Fibroblast of peridontal ligament (primary cell): ENCODE measurements around the gene UGT1A9.
"Not testable (repeated sequence)": the region's sequence is repeated elsewhere in the genome, so short reads cannot be mapped to it uniquely, and the experiment has no call there.

Experiments used
- DNase-seq: peaks from one replicate; pipeline ENCODE4 v3.0.0-alpha.2; 2010; ENCODE audit errors: extremely low read depth

The UGT1A9 gene

DNA sequence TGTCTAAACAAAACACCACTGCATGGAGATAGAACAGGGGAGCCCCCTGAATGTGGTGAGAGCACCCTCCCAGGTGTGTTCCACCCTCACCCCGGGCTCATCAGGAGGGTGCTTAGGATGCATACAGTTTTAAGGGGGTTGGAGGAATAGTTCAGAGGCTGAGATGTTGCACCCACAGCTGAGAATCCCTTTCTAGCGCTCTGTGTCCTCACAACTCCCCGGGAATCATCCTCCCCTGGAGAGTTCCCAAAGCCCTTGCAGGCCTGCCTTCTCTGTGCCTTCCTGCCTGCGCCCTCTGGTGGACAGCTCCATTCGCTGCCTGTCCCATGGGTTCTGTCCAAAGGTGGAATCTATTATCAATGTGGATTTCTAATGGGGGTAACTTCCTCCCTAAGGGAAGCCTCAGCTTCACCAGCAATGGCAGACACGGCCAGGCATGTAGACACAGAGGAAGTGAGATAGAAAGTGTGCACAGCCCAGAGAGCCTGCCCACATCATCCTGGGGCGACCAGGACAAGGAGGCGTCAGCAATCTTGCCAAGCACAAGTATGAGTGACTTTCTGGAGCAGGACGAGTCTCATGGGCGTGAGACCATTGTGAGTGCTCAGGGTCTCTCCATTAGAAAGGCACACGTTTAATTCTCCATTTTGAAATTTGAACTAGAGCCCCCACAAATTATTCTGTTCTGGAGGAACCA, 39.8 kb downstream of the UGT1A9 start:
- DNase-seq = peak; percentile 74

DNA sequence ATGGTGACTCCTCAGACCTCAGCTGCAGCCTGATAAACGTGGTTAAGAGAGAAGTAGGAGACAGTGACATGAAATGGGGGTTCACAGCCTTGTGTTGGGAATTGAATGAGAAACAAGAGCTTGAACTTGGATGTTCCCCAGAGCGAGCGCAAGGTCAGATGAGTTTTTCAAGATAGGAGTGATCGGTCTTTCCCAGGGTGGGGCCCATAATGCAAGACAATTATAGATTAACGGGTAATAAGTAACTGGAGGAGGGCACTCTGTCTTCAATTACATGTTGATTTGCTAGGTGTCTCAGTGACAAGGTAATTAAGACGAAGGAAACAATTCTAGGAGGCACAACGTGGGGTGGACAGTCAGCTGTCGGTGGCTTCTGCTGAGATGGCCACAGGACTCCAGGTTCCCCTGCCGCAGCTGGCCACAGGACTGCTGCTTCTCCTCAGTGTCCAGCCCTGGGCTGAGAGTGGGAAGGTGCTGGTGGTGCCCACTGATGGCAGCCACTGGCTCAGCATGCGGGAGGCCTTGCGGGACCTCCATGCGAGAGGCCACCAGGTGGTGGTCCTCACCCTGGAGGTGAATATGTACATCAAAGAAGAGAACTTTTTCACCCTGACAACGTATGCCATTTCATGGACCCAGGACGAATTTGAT, 41.0 kb downstream of the UGT1A9 start, which contains the start of gene UGT1A5:
Gene UGT1A5 (plus strand): TSS at position 297 of the 651 bp plus-strand sequence. CDS start 85 bp downstream, at position 382.
- DNase-seq = no peak

DNA sequence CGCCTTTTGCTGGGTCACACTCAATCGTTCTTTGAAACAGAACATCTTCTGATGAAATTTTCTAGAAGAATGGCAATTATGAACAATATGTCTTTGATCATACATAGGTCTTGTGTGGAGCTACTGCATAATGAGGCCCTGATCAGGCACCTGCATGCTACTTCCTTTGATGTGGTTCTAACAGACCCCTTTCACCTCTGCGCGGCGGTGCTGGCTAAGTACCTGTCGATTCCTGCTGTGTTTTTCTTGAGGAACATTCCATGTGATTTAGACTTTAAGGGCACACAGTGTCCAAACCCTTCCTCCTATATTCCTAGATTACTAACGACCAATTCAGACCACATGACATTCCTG, 41.5 kb downstream of the UGT1A9 start:
- DNase-seq = no peak

DNA sequence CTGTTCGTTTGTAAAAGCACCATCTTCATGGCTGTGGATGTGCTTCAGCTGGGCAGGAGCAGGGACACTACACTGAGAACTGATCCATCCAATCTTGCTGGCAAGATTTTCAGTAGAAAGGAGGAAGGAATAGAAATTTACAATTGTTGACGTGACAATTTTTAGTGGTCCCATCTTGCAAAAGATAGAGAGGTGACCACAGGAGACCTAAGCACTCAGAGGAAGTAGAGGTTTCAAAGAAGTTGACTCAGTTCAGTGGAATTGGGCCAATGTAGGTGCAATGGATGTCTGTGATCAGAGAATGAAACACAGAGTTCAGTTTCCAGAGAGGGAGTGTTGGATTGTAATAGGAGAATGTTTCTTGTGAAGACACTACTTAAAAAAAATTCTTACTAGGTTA, 42.4 kb downstream of the UGT1A9 start:
- no peak for DNase-seq

DNA sequence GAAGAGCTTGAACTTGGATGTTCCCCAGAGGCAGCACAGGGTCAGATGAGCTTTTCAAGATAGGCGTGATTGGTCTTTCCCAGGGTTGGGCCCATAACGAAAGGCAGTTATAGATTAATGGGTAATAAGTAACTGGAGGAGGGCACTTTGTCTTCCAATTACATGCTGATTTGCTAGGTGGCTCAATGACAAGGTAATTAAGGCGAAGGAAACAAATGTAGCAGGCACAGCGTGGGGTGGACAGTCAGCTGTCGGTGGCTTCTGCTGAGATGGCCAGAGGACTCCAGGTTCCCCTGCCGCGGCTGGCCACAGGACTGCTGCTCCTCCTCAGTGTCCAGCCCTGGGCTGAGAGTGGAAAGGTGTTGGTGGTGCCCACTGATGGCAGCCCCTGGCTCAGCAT, 46.9 kb downstream of the UGT1A9 start, which contains the start of gene UGT1A4:
Gene UGT1A4 (plus strand): TSS at position 185 of the 400 bp plus-strand sequence. CDS start 85 bp downstream, at position 270.
- DNase-seq = no peak

DNA sequence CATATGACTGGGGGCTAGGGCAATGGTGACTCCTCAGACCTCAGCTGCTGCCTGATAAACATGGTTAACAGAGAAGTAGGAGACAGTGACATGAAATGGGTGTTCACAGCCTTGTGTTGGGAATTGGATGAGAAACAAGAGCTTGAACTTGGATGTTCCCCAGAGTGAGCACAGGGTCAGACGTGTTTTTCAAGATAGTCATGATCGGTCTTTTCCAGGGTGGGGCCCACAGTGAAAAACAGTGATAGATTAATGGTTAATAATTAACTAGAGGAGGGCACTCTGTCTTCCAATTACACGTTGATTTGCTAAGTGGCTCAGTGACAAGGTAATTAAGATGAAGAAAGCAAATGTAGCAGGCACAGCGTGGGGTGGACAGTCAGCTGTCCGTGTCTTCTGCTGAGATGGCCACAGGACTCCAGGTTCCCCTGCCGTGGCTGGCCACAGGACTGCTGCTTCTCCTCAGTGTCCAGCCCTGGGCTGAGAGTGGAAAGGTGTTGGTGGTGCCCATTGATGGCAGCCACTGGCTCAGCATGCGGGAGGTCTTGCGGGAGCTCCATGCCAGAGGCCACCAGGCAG, 57.1 kb downstream of the UGT1A9 start, which contains the start of gene UGT1A3:
Gene UGT1A3 (plus strand): TSS at position 320 of the 579 bp plus-strand sequence. CDS start 85 bp downstream, at position 405.
- no peak for DNase-seq

DNA sequence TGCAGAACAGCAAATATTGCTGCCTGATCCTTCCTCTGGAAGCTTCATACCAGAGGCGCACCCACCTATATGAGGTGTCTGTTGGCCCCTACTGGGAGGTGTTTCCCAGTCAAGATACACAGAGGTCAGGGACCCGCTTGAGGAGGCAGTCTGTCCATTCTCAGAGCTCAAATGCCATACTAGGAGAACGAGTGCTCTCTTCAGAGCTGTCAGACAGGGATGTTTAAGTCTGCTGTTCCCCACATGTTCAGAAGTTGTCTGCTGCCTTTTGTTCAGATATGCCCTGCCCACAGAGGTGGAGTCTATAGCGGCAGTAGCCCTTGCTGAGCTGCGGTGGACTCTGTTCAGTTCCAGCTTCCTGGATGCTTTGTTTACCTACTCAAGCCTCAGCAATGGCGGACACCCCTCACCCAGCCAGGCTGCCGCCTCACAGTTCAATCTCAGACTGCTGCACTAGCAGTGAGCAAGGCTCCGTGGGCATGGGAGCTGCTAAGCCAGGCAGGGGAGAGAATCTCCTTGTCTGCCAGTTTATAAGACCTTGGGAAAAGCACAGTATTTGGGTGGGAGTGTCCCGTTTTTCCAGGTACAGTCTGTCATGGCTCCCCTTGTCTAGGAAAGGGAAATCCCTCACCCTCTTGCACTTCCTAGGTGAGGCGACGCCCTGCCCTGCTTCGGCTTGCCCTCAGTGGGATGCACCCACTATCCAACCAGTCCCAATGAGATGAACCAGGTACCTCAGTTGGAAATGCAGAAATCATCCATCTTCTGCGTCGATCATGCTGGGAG, 65.4 kb downstream of the UGT1A9 start:
- not testable (repeated sequence) for DNase-seq

DNA sequence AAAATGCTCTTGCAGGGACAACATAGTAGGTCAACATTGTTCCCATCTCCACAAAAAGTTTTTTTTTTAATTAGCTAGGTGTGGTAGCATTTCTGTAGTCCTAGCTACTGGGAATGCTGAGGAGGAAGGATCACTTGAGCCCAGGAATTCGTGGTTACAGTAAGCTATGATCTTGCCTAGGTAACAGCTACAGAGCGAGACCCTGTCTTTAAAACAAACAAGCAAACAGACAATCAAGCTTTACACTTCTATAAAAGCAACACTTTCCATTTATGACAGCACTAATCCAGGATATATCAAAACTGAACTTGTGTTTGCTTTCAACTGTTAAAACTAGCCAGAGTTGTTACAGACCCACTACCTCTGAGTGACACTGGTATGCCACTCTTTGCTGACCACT, 69.2 kb downstream of the UGT1A9 start:
- DNase-seq = no peak

DNA sequence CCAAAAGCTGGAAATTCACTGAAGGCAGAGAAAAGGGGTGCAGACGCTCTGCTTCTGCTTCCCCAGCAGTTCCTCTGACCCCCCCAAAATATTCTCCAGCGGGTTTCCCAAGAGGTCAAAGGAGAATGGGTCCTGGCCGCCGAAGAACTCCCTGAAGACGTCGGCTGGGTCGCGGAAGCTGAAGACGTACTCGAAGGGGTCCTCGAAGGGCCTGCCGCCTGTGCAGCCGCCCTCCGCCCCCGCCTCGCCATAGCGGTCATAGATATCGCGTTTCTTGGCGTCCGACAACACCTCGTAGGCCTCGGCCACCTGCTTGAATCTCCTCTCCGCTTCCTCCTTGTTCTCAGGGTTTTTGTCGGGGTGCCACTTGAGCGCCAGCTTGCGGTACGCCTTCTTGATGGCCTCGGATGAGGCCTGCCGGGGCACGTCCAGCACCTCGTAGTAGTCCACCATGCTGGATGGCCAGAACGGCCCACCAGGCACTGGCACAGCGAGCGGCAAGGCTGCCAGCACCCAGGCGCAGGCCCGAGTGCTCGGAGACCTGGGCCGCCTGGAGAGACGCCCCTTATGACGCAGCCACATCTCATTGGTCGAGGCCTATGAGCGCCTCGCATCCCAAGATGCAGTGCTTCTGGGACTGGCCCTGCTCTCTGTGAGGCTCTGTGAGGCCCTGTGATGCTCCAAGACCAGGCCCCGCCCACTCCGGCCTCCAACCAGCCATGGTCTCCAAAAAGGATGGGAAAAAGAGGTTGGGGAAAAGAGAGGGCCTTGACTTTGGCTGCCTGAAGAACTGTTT, 72.0 kb downstream of the UGT1A9 start:
- DNase-seq = no peak

DNA sequence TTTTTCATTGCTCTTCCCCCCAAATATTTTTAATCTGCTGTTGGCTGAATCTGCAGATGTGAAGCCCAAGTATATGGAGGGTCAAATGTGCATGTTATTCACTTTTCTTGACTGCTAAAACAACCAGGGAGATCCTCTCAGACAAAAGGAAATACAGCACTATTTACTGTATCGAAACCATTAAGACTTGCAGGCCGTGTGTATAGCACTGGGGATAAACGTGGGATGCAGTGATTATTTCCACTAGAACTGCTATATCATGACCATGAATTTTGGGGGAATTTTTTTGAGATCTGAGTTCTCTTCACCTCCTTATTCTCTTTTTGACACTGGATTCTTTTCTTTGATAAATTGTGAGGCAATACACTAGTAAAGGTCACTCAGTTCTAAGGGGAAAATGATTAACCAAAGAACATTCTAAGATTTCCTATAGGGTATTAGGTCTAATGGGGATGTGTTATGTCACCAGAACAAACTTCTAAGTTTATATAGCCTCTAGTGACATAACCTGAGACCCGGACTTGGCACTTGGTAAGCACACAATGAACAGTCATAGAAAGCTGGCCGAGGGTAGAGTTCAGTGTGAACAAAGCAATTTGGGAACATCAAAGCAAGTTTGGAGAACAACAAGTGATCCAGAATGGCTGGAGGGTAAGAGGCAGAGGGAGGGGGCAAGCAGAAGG, 73.5 kb downstream of the UGT1A9 start:
- no peak for DNase-seq

DNA sequence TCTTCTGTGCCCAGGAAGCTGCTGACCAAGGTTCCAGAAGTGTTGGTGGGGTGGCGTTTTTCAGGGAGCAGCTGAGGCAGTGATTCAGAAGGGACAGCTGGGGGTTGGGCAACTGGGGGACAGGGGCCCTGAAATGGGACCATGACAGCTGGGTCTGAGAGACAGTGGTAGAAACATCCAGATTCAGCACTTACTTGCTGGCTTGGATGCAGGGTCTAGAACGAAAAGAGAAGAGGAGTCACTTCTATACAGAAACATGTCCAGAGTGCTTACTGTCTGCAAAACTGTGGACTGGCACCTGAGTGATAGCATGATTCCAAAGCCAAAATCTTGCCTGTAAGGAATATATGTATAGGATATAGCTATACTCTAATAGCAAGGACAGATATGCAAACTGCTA, 74.1 kb downstream of the UGT1A9 start:
- DNase-seq = not testable (repeated sequence)

DNA sequence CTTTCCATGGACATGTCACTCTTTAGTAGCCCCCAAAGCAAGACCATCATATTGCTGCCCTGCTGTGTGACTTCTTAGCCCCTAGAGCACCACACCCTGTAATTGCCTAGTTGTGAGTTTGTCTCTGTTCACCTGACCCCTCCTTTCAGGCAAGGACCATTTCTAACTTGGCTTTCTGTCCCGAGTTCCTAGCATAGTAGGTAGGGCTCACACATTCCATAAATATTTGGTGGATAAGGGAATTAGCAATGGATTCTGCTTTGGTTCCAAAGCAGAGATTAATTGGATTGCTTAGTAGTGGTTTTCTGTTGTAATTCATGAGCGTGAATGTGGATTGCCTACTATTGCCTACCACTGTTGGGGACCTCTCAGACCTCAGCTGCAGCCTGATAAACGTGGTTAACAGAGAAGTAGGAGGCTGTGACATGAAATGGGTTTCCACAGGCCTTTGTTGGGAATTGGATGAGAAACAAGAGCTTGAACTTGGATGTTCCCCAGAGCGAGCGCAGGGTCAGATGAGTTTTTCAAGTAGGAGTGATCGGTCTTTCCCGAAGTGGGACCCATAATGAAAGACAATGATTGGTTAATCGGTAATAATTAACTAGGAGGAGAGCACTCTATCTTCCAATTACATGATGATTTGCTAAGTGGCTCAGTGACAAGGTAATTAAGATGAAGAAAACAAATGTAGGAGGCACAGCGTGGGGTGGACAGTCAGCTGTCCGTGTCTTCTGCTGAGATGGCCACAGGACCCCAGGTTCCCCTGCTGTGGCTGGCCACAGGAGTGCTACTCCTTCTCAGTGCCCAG, 75.0 kb downstream of the UGT1A9 start:
- no peak for DNase-seq

DNA sequence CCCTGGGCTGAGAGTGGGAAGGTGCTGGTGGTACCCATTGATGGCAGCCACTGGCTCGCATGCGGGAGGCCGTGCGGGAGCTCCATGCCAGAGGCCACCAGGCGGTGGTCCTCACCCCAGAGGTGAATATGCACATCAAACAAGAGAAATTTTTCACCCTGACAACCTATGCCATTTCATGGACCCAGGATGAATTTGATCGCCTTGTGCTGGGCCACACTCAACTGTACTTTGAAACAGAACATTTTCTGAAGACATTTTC, 75.5 kb downstream of the UGT1A9 start:
- no peak for DNase-seq

DNA sequence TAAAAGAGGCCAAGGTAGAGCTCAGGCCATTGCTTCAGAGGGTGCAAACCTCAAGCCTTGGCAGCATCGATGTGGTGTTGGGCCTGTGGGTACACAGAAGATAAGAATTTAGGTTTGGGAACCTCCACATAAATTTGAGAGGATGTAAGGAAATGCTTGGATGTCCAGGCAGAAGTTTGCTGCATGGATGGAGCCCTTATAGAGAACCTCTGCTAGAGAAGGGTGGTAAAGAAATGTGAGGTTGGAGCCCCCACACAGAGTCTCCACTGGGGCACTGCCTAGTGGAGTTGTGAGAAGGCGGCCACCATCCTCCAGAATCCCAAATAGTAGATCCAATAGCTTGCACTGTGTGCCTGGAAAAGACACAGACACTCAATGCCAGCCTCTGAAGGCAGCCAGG, 79.0 kb downstream of the UGT1A9 start:
- not testable (repeated sequence) for DNase-seq

DNA sequence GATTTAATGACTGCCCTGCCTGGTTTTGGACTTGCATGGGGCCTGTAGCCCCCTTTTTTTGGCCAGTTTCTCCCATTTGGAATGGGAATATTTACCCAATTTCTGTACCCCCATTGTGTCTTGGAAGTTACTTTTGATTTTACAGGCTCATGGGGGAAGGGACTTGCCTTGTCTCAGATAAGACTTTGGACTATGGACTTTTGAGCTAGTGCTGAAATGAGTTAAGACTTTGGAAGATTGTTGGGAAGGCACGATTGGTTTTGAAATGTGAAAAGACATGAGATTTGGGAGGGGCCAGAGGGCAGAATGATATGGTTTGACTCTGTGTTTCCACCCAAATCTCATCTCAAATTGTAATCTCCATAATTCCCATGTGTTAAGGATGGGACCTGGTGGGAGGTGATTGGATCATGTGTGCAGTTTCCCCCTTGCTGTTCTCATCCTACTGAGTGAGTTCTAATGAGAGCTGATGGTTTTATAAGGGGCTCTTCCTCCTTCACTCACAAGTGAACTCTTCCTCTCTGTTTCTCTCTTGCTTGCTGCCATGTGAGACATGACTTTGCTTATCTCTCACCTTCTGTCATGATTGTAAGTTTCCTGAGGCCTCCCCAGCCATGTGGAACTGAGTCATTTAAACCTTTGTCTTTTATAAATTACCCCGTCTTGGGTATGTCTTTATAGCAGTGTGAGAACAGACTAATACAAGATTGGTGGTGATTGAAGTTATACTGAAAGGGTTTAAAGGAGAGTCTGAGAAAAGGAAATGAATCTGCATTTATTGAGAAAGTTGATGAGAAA, 79.7 kb downstream of the UGT1A9 start:
- not testable (repeated sequence) for DNase-seq

DNA sequence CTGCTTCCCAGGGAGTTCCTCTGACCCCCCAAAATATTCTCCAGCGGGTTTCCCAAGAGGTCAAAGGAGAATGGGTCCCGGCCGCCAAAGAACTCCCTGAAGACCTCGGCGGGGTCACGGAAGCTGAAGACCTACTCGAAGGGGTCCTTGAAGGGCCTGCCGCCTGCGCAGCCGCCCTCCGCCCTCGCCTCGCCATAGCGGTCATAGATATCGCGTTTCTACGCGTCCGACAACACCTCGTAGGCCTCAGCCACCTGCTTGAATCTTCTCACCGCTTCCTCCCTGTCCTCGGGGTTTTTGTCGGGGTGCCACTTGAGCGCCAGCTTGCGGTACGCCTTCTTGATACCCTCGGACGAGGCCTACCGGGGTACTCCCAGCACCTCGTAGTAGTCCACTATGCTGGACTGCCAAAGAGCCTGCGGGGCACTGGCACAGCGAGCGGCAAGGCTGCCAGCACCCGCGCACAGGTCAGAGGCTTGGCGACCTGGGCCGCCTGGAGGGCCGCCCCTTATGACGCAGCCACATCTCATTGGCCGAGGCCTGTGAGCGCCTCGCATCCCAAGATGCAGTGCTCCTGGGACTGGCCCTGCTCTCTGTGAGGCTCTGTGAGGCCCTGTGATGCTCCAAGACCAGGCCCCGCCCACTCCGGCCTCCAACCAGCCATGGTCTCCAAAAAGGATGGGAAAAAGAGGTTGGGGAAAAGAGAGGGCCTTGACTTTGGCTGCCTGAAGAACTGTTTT, 83.3 kb downstream of the UGT1A9 start:
- no peak for DNase-seq

DNA sequence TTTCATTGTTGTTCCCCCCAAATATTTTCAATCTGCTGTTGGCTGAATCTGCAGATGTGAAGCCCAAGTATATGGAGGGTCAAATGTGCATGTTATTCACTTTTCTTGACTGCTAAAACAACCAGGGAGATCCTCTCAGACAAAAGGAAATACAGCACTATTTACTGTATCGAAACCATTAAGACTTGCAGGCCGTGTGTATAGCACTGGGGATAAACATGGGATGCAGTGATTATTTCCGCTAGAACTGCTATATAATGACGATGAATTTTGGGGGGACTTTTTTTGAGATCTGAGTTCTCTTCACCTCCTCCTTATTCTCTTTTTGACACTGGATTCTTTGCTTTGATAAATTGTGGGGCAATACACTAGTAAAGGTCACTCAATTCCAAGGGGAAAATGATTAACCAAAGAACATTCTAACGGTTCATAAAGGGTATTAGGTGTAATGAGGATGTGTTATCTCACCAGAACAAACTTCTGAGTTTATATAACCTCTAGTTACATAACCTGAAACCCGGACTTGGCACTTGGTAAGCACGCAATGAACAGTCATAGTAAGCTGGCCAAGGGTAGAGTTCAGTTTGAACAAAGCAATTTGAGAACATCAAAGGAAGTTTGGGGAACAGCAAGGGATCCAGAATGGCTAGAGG, 84.9 kb downstream of the UGT1A9 start:
- no peak for DNase-seq

DNA sequence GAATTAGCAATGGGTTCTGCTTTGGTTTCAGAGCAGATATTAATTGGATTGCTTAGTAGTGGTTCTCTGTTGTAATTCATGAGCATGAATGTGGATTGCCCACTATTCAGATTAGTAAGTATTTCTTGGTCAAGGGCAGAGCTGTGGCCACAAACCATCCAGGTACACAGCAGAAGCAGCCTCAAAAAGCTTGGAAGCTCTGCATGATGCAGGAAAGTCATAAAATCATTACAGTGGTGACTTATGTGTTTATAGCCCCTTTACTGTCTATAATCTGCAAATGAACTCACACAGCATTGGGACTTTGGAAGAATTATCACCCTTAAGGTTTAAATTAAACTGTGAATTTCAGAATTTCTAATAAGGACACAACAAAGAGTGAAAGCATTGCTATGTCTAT, 86.4 kb downstream of the UGT1A9 start:
- no peak for DNase-seq
